ENCODE data around the gene SBF2. TPM values are rescaled to one million over a fixed set of nuclear protein-coding genes. Genes with fewer than 3 reads are reported as not detected.

The SBF2 gene
- total and polyA plus RNA-seq, 2 donors (not counting 3 experiments of a cell fraction or from before 2014, with no cell fraction given) = 15.4 to 42.4 TPM

DNA sequence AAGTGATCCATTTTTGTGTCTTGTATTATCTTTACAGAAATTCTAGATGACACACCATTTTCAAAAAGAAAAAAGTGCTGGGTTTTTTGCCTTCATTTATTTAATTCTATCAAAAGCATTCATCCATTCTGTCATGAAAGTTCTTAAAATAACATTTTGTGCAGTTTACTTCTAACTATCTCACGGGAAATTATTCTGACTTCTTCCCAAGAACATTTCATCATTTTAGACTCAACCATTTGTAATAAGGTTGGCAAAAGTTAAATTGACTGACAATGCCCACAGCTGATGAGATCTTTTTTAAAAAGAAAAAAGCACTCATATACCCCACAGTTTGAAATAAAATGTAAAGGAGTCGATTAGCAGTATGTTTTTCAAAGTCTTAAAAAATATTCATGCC, 68.5 kb downstream of the SBF2 start:
- CTCF ChIA-PET = no interaction called here

More for the DNA sequence above, 68.5 kb downstream of the SBF2 start:
- TF ChIP-seq, protein P1, sequence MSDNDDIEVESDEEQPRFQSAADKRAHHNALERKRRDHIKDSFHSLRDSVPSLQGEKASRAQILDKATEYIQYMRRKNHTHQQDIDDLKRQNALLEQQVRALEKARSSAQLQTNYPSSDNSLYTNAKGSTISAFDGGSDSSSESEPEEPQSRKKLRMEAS (IDR thresholded peaks at IDR 0.05; ENCODE audit: insufficient read depth, insufficient read length) = no peak
- TF ChIP-seq POLR2A (IDR thresholded peaks at IDR 0.05; ENCODE audit: low read depth, low read length) (no peak), MYC (IDR thresholded peaks at IDR 0.05; ENCODE audit: low read depth, low read length) (no peak), JUN (IDR thresholded peaks at IDR 0.05; ENCODE audit: borderline replicate concordance, insufficient read depth, insufficient read length, low read depth) (no peak), POLR2AphosphoS5 (IDR thresholded peaks at IDR 0.05; ENCODE audit: insufficient read depth, low read depth, low read length) (no peak), FOS (IDR thresholded peaks at IDR 0.05; ENCODE audit: borderline replicate concordance, insufficient read depth, low read length) (no peak), GATA2 (IDR thresholded peaks at IDR 0.05; ENCODE audit: insufficient read depth, insufficient read length, low read depth, low read length) (no peak)
- TF ChIP-seq, protein P2, sequence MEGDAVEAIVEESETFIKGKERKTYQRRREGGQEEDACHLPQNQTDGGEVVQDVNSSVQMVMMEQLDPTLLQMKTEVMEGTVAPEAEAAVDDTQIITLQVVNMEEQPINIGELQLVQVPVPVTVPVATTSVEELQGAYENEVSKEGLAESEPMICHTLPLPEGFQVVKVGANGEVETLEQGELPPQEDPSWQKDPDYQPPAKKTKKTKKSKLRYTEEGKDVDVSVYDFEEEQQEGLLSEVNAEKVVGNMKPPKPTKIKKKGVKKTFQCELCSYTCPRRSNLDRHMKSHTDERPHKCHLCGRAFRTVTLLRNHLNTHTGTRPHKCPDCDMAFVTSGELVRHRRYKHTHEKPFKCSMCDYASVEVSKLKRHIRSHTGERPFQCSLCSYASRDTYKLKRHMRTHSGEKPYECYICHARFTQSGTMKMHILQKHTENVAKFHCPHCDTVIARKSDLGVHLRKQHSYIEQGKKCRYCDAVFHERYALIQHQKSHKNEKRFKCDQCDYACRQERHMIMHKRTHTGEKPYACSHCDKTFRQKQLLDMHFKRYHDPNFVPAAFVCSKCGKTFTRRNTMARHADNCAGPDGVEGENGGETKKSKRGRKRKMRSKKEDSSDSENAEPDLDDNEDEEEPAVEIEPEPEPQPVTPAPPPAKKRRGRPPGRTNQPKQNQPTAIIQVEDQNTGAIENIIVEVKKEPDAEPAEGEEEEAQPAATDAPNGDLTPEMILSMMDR (IDR thresholded peaks at IDR 0.05; ENCODE audit: extremely low read depth in 1 of 2, insufficient read depth in 1 of 2, low read depth in 1 of 2, low read length in 2 of 2) = no peak
- no peak overlapping the region for H3K9ac ChIP-seq (replicated peaks; ENCODE audit: extremely low read depth, insufficient read depth, low read length)
- no peaks in the 10 kb centered on the region for H3K9me3 ChIP-seq (replicated peaks; ENCODE audit: control insufficient read depth, insufficient read depth, low read length)
- no peak overlapping the region for H3K4me2 ChIP-seq (ENCODE audit: insufficient read depth, low read length)
- FAIRE-seq (no peak), DNase-seq (ENCODE audit: low read depth, low spot score) (no peak)
- H3K79me2 ChIP-seq (ENCODE audit: control insufficient read depth, insufficient read depth, low read length) = peaks cover 18% of the 10 kb centered on the region
- H3K27me3 ChIP-seq (ENCODE audit: control insufficient read depth in 2 of 2, insufficient read depth in 2 of 2, low read length in 2 of 2) = no peaks in the 10 kb centered on the region
- H3K4me1 ChIP-seq (ENCODE audit: control insufficient read depth, extremely low read depth, insufficient read depth, low read length) = no peaks in the 10 kb centered on the region
- H3K36me3 ChIP-seq (ENCODE audit: control insufficient read depth in 2 of 2, extremely low read depth in 1 of 2, insufficient read depth in 2 of 2, low read length in 2 of 2) = no peaks in the 10 kb centered on the region
- dilution Hi-C loops (cut with MboI; ENCODE audit: extremely low pct_ligation_motif_present, low sequenced_read_pairs) (no loop called here), intact Hi-C loops (cut with micrococcal nuclease) (no loop called here)
- POLR2A ChIA-PET = no interaction called here
- no TSS peak for BruUV-seq (replicated peaks)
- no peak overlapping the region for H3K4me3 ChIP-seq (replicated peaks in 1 of 3; ENCODE audit: insufficient read depth in 1 of 3, low read depth in 1 of 3, low read length in 3 of 3)
- H4K20me1 ChIP-seq (replicated peaks; ENCODE audit: control insufficient read depth, extremely low read depth, insufficient read depth, low read length) = peaks cover 3% of the 10 kb centered on the region
- H2AFZ ChIP-seq (ENCODE audit: low read depth, low read length) = no peak overlapping the region
- no peaks in the 10 kb centered on the region for H3K9me1 ChIP-seq (replicated peaks; ENCODE audit: control insufficient read depth, extremely low read depth, insufficient read depth, low read length)
- H3K27ac ChIP-seq (ENCODE audit: insufficient read depth, low read depth, low read length) = no peak overlapping the region
